ENCODE results near the gene TADA1. TPM values are rescaled to one million over a fixed set of nuclear protein-coding genes. Genes with fewer than 3 reads are reported as not detected.
"Not testable (repeated sequence)": the region's sequence is repeated elsewhere in the genome, so short reads cannot be mapped to it uniquely, and the experiment has no call there.

TADA1 gene
- total and polyA plus RNA-seq, 2 donors: 10.0 to 21.6 TPM

- H3K4me3 ChIP-seq (ENCODE audit: low read depth, low read length); H3K36me3 ChIP-seq (ENCODE audit: insufficient read depth); DNase-seq (ENCODE audit: extremely low spot score); H3K27ac ChIP-seq (ENCODE audit: low read depth); H3K4me1 ChIP-seq (ENCODE audit: insufficient read depth): not testable (repeated sequence)
- WGBS: 95% methylated on average over 16 of the region's 21 CpGs
Observed at GRCh38 chr1:166878173-166878917, 2.3 kb upstream of the TADA1 start.

GRCh38 chr1:166876540-166876838 lies 425 bp upstream of the TADA1 start:
- Histone ChIP-seq H3K4me3 (ENCODE audit: low read depth, low read length) (peak overlapping the region; percentile 21), H3K4me1 (ENCODE audit: insufficient read depth) (no peaks in the 10 kb centered on the region)
- WGBS: under 1% methylated on average over 7 of the region's 7 CpGs

DNA sequence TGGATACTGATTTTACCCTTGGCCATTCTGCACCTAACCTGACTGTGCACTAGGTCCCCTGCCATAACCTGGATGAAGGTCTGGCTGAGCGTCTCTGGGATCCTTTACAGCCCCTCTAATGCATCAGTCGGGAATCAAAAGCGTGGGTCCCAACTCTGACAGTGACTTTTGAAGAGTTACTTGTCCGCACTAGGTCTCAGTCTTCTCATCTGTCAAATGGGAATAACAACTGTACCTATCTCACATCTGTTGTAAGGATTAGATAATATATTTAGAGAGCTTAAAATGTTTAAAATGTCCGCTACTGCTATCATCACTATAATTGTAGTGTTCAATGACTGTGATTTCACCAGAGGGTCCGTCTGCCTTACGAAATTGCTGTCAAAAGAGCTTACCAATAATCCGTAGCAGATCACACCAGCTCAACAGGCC lies 746 bp downstream of the TADA1 start:
- H3K4me1 ChIP-seq (ENCODE audit: insufficient read depth): no peaks in the 10 kb centered on the region
- WGBS: 28% methylated on average over 8 of the region's 8 CpGs
- no peak for DNase-seq (ENCODE audit: extremely low spot score)
- peak overlapping the region; percentile 87 for H3K4me3 ChIP-seq (ENCODE audit: low read depth, low read length)
- no peak overlapping the region for H3K27ac ChIP-seq (ENCODE audit: low read depth)
- H3K36me3 ChIP-seq (ENCODE audit: insufficient read depth): no peaks in the 10 kb centered on the region

More at GRCh38 chr1:166876540-166876838, 425 bp upstream of the TADA1 start:
- Histone ChIP-seq H3K27ac (ENCODE audit: low read depth) (no peak overlapping the region), H3K36me3 (ENCODE audit: insufficient read depth) (no peaks in the 10 kb centered on the region)
- DNase-seq (ENCODE audit: extremely low spot score): no peak

DNA sequence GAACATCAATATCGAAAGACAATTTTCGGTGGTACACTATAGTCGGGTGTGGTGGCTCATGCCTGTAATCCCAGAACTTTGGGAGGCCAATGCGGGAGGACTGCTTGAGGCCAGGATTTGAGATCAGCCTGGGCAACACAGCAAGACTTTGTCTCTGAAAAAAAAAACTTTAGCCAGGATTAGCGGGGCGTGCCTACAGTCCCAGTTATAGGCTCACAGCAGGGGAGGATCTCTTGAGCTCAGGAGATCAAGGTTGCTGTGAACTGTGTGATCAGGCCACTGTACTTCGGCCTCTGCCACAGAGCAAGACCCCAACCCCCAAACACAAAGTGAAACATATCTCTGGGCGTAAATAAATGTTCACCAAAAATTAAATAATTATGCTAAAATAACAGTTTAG lies 1.6 kb downstream of the TADA1 start:
- WGBS: 89% methylated on average over 8 of the region's 8 CpGs
- Histone ChIP-seq H3K4me3 (ENCODE audit: low read depth, low read length) (no peak overlapping the region), H3K36me3 (ENCODE audit: insufficient read depth) (no peaks in the 10 kb centered on the region), H3K27ac (ENCODE audit: low read depth) (no peak overlapping the region), H3K4me1 (ENCODE audit: insufficient read depth) (no peaks in the 10 kb centered on the region)
- no peak for DNase-seq (ENCODE audit: extremely low spot score)

DNA sequence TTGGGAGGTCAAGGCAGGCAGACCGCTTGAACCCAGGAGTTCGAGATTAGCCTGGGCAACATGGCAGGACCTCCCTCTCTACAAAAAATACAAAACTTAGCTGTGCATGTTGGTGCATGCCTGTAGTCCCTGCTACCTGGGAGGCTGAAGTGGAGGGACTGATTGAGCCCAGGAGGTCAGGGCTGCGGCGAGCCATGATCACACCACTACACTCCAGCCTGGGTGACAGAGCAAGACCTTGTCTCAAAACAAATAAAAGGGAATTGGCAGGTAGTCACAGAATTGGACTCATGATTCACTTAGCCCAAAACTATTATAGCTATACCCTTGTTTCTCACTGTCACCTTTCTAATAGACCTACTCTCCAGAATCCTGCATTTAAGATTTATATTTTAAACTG lies 5.5 kb downstream of the TADA1 start:
- Histone ChIP-seq H3K36me3 (ENCODE audit: insufficient read depth) (peaks cover 7% of the 10 kb centered on the region), H3K4me1 (ENCODE audit: insufficient read depth) (no peaks in the 10 kb centered on the region)
- WGBS: 95% methylated on average over 4 of the region's 4 CpGs

DNA sequence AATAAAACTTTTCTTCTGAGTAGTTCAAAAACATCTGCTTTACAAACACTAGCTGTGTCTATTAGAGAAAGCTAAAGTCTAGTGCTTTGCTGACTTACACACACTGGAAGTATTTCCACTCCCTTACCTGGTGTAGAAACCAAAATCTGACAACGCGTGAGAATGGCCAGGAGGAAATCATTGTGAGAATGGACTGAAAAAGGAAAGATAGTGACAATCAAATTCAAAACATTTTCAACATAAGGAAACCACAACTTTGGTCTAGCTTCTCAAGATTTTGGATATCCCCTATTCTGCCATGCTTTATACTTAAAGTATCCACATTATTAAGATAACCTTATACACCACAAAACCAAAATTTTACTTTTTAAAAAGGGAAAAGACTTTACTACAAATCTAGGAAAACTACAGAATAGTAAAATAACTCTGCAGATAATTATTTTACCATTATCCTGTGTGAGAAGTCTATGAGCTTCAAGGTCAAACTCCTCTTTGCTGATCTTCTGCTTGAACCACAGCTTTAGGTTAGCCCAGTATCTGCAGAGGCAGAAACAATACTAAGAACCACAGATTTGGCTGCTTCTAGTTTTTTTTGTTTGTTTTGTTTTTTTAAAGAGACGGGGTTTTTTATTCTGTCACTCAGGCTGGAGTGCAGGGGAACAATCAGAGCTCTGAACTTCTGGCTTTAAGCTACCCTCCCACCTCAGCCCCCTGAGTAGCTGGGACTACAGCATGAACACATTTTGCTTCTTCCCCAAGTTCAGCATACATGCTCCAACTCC lies 6.6 kb downstream of the TADA1 start:
- Histone ChIP-seq H3K27ac (ENCODE audit: low read depth) (no peak overlapping the region), H3K4me1 (ENCODE audit: insufficient read depth) (no peaks in the 10 kb centered on the region), H3K4me3 (ENCODE audit: low read depth, low read length) (no peak overlapping the region), H3K36me3 (ENCODE audit: insufficient read depth) (peaks cover 7% of the 10 kb centered on the region)
- no peak for DNase-seq (ENCODE audit: extremely low spot score)
- whole genome bisulfite sequencing: 80% methylated on average over 3 of the region's 3 CpGs

More for the DNA sequence above, 5.5 kb downstream of the TADA1 start:
- Histone ChIP-seq H3K4me3 (ENCODE audit: low read depth, low read length) (no peak overlapping the region), H3K27ac (ENCODE audit: low read depth) (no peak overlapping the region)
- DNase-seq (ENCODE audit: extremely low spot score): no peak

GRCh38 chr1:166868639-166869038 lies 7.4 kb downstream of the TADA1 start:
- H3K27ac ChIP-seq (ENCODE audit: low read depth): no peak overlapping the region

DNA sequence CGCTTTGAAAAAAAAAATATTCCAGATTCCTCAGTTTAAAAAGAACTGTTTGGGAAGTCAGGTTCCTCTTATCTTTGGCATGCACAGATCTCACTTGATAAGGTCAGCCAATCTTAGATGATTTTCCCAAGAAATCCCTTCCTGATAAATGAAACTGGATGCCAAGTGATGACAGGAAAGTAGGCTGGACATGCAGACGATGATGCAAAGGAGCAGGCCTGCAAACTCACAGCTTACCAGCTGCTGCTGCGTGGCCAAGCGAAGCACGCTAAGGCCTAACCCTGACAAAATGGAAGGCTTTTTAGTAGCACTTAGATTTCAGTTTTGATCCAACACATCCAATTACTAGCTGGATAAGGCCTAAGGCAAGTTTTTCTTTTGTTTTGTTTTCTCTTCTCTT lies 10.1 kb downstream of the TADA1 start:
- H3K27ac ChIP-seq (ENCODE audit: low read depth): no peak overlapping the region
- no peak for DNase-seq (ENCODE audit: extremely low spot score)
- peaks cover 7% of the 10 kb centered on the region for H3K36me3 ChIP-seq (ENCODE audit: insufficient read depth)

More at GRCh38 chr1:166868639-166869038, 7.4 kb downstream of the TADA1 start:
- no peak overlapping the region for H3K4me3 ChIP-seq (ENCODE audit: low read depth, low read length)
- peaks cover 7% of the 10 kb centered on the region for H3K36me3 ChIP-seq (ENCODE audit: insufficient read depth)
- 80% methylated on average over 7 of the region's 7 CpGs for WGBS
- no peaks in the 10 kb centered on the region for H3K4me1 ChIP-seq (ENCODE audit: insufficient read depth)
- DNase-seq (ENCODE audit: extremely low spot score): no peak

GRCh38 chr1:166859597-166859996 lies 16.5 kb downstream of the TADA1 start:
- no peak overlapping the region for H3K27ac ChIP-seq (ENCODE audit: low read depth)
- WGBS: 82% methylated on average over 5 of the region's 5 CpGs

More for the DNA sequence above, 10.1 kb downstream of the TADA1 start:
- Histone ChIP-seq H3K4me3 (ENCODE audit: low read depth, low read length) (no peak overlapping the region), H3K4me1 (ENCODE audit: insufficient read depth) (no peaks in the 10 kb centered on the region)
- WGBS: 59% methylated on average over 5 of the region's 5 CpGs

GRCh38 chr1:166858726-166859419 lies 17.2 kb downstream of the TADA1 start:
- no peak for DNase-seq (ENCODE audit: extremely low spot score)
- H3K4me3 ChIP-seq (ENCODE audit: low read depth, low read length): no peak overlapping the region
- no peaks in the 10 kb centered on the region for H3K4me1 ChIP-seq (ENCODE audit: insufficient read depth)
- peaks cover 8% of the 10 kb centered on the region for H3K36me3 ChIP-seq (ENCODE audit: insufficient read depth)
- no peak overlapping the region for H3K27ac ChIP-seq (ENCODE audit: low read depth)
- WGBS: 89% methylated on average over 7 of the region's 7 CpGs

More at GRCh38 chr1:166859597-166859996, 16.5 kb downstream of the TADA1 start:
- Histone ChIP-seq H3K4me3 (ENCODE audit: low read depth, low read length) (no peak overlapping the region), H3K4me1 (ENCODE audit: insufficient read depth) (no peaks in the 10 kb centered on the region), H3K36me3 (ENCODE audit: insufficient read depth) (peaks cover 8% of the 10 kb centered on the region)
- DNase-seq (ENCODE audit: extremely low spot score): no peak

DNA sequence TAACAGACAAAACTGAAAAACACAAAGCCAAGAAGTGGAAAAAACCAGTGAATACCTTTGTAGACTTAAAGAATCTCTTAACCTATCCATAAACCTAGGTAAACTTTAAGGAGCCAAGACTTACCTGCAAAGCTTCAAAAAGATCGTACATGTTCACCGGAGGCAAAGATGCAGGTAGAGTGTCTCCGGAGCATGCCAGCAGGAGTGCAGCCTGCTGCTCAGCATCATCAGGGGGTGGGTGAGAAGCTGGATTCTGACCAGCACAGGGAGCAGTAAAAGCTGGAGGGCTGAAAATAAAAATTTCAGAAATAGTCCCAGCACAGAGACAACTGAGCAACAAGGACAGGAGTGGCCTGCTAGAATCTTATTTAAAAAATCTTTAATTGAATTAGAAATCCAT lies 18.1 kb downstream of the TADA1 start:
- DNase-seq (ENCODE audit: extremely low spot score): no peak
- Histone ChIP-seq H3K27ac (ENCODE audit: low read depth) (no peak overlapping the region), H3K4me3 (ENCODE audit: low read depth, low read length) (no peak overlapping the region), H3K4me1 (ENCODE audit: insufficient read depth) (no peaks in the 10 kb centered on the region), H3K36me3 (ENCODE audit: insufficient read depth) (peaks cover 8% of the 10 kb centered on the region)
- WGBS: 89% methylated on average over 3 of the region's 3 CpGs

DNA sequence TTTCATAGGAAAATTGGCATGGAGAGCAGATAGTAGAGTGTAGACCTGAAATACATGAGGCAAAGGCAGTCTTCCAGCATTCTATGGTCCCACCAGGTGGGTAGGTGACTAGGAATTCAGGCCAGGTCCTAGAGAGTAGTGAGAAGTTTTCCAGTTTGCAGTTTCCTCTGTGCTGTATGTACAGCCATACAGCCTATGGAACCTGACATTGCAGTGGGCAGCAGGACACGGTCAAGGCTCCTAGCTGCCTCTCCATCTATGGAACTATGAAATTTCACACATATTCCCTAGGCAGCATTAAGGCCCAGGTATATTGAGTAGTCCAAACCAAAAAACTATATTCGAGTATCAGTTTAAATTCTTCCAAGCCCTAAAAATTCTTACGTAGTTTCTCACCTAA lies 20.5 kb downstream of the TADA1 start:
- WGBS: 91% methylated on average over 3 of the region's 3 CpGs
- H3K4me3 ChIP-seq (ENCODE audit: low read depth, low read length): no peak overlapping the region
- H3K36me3 ChIP-seq (ENCODE audit: insufficient read depth): peaks cover 8% of the 10 kb centered on the region
- H3K27ac ChIP-seq (ENCODE audit: low read depth): no peak overlapping the region
- H3K4me1 ChIP-seq (ENCODE audit: insufficient read depth): no peaks in the 10 kb centered on the region
- DNase-seq (ENCODE audit: extremely low spot score): no peak

DNA sequence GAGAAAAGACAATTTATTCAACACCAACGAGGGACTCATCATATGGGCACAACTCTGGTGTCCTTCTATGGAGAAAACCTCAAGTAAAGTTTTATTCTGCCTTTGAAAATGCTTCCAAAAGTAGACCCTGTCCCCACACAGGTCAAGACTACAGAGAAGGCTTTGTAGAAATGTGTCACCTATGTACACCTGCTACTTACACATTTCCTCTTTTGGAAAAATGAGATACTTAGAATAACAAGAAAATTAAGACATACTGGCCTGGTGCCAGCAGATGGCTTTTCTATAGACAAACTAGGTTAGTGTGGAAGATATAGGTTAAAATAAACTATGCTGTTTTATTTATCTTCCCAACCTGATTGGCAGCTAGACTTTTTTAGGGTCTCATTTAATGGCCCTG lies 23.1 kb downstream of the TADA1 start:
- H3K4me1 ChIP-seq (ENCODE audit: insufficient read depth): no peaks in the 10 kb centered on the region
- peaks cover 2% of the 10 kb centered on the region for H3K36me3 ChIP-seq (ENCODE audit: insufficient read depth)
- H3K4me3 ChIP-seq (ENCODE audit: low read depth, low read length): no peak overlapping the region
- H3K27ac ChIP-seq (ENCODE audit: low read depth): no peak overlapping the region
- DNase-seq (ENCODE audit: extremely low spot score): no peak
- 32% methylated on average over 1 of the region's 1 CpG for WGBS

Data from urinary bladder (tissue), 4 donors.